Right cardiac atrium (tissue), 5 donors: ENCODE results near the gene CASTOR1. TPM values are rescaled to one million over a fixed set of nuclear protein-coding genes. Genes with fewer than 3 reads are reported as not detected.
A peak's percentile ranks its signal among the peaks of the same experiment; 100 is the strongest.

Experiments
- ATAC-seq, 2 donors: fragments of 200-7000 bp; cut with Tn5 transposase; one replicate each; pipeline versions ENCODE4 v1.8.0 to v1.9.1; 2020; ENCODE audit warnings: moderate library complexity in 2 of 2, mild to moderate bottlenecking in 1 of 2
- DNase-seq, 3 donors: peaks; one replicate each; pipeline ENCODE4 v3.0.0-alpha.2; 2020
- H3K27ac ChIP-seq: one replicate; pipeline ENCODE4 v1.5.1; 2013; ENCODE audit warnings: mild to moderate bottlenecking, low read length, control low read depth, moderate library complexity
- H3K27me3 ChIP-seq: one replicate; pipeline ENCODE4 v1.6.1; 2013; ENCODE audit not compliant: control insufficient read depth, insufficient read depth
- H3K4me1 ChIP-seq: one replicate; pipeline ENCODE4 v1.6.1; 2013; ENCODE audit warnings: low read length; ENCODE audit not compliant: control insufficient read depth, insufficient read depth
- H3K4me3 ChIP-seq: one replicate; pipeline ENCODE4 v1.5.1; 2013; ENCODE audit warnings: low read length, control low read depth
- H3K9me3 ChIP-seq: one replicate; pipeline ENCODE4 v1.6.1; 2013; ENCODE audit warnings: low read length; ENCODE audit not compliant: control insufficient read depth
- WGBS: extraction: QIAGEN DNeasy Blood & Tissue Kit; methylation state at CpG from one replicate; pipeline ENCODE4 v1.1.7; 2013; 5-methylcytosine and 5-hydroxymethylcytosine counted together
- intact Hi-C, 4 donors: fragments of 100-400 bp; cut with DNase I; formaldehyde crosslinking; loops; one replicate each; pipeline versions ENCODE4 v1.11.0 to v1.14.0; 2022 to 2023
- polyA plus RNA-seq: library from polyadenylated mRNA; stranded (reverse); fragments of 200-250 nt; gene quantifications from one replicate; pipeline ENCODE4 v1.2.3, GENCODE V29; 2013
- total RNA-seq, 4 donors: library from RNA; stranded (reverse); fragmentation: NEBNext Ultra II Directional; extraction: Animal tissue kit (Norgen Biotek cat#: 25700); gene quantifications; one replicate each; pipeline ENCODE4 v1.2.1, GENCODE V29; 2021
- donor health status: healthy with polysubstance abuse.
- donor health status: DM: no; HTN: yes; CAD: no.
- donor health status: DM: no; HTN: no; CAD: no.
- donor health status: DM: no; HTN: yes; CAD: no; lungs with severe emphysema.
- donor health status: DM: yes; HTN: yes; CAD: no.

CASTOR1 gene
- total and polyA plus RNA-seq, 5 donors = 6.4 to 9.0 (median 7.1) TPM

- no peaks in the 10 kb centered on the region for H3K9me3 ChIP-seq
- ATAC-seq (no peak), DNase-seq (no peak)
- H3K27me3 ChIP-seq = no peaks in the 10 kb centered on the region
- intact Hi-C loops = loop anchor here in 1 of 4 donors (5.0 kb wide), 1 partner anchor 41 kb away; the partner anchor contains the start of gene CASTOR1
- WGBS = 79% methylated on average over 3 of the region's 3 CpGs
- no peak overlapping the region for H3K4me3 ChIP-seq
- H3K27ac ChIP-seq = no peak overlapping the region
- peaks cover 9% of the 10 kb centered on the region for H3K4me1 ChIP-seq
Observed at GRCh38 chr22:30328466-30329049, 39.3 kb upstream of the CASTOR1 start.

DNA sequence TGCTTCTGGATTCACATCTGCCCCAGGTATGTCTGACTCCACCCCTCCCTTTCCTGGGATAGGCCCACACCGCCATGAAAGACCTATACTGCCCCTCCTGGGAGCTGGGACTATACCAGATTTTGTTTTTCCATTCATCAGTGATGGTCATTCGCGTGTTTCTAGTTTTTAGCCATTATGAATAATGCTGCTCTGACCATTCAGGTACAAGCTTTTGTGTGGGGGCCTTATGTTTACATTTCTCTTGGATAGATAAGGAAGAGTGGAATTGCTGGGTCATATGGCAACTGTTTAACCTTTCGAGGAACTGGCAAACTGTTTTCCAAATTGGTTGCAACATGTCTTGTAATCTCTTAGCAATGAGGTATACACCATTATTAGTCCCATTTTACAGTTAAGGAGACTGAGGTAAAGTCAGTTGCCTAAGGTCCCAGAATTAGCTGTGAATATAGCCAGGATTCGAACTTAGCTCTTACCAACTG, 38.6 kb upstream of the CASTOR1 start:
- no peak for DNase-seq
- H3K27me3 ChIP-seq = no peaks in the 10 kb centered on the region
- intact Hi-C loops = loop anchor here in 1 of 4 donors (5.0 kb wide), 1 partner anchor 41 kb away; the partner anchor contains the start of gene CASTOR1
- 80% methylated on average over 5 of the region's 5 CpGs for WGBS
- no peak for ATAC-seq
- no peak overlapping the region for H3K27ac ChIP-seq
- H3K4me1 ChIP-seq = peaks cover 9% of the 10 kb centered on the region
- H3K9me3 ChIP-seq = no peaks in the 10 kb centered on the region
- no peak overlapping the region for H3K4me3 ChIP-seq

DNA sequence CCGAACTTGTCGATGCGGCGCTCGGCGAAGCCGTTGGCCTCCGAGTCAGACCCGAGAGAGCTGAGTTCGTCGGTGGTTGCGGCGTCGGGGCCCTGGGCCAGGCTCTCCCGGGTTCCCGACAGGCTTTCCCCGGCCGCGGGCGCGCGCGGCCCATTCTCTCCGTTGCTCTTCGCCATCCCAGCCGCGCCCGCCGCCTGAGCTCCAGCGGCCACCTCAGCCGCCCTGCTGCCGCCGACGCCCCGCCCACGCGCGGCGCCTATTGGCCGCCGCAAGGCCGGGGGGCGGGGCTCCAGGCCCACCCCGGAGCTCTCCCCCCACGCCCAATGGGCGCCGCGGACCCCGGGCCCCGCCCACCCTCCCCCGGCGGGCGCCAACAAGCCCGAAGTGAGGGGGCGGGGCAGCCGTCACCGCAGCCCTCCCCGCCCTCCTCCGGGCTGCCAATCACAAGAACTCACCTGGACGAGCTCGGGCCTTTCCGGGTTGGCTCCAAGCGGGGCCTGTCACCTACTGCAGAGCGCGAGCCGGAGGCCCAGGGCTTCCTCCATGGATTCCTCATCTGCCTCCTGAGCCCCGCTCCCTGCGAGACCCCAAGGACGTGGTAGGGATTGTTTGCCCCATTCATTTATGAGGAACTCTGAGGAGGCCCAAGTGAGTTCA, 37.5 kb upstream of the CASTOR1 start, which contains the start of gene TBC1D10A:
TSS of gene TBC1D10A (minus strand) at position 236 of the 657 bp plus-strand sequence. CDS start at position 176, 60 bp downstream.
- no peaks in the 10 kb centered on the region for H3K27me3 ChIP-seq
- intact Hi-C loops = loop anchor here in 1 of 4 donors (5.0 kb wide), 1 partner anchor 40 kb away; the partner anchor contains the start of gene CASTOR1
- DNase-seq (peak; percentile 90 to 97 (median 96)), ATAC-seq (peak; percentile 95 to 96)
- peaks cover 9% of the 10 kb centered on the region for H3K4me1 ChIP-seq
- WGBS = 1% methylated on average over 69 of the region's 69 CpGs
- H3K4me3 ChIP-seq = peak within 1 kb of the TSS; percentile 85
- peak within 1 kb of the TSS; percentile 78 for H3K27ac ChIP-seq
- H3K9me3 ChIP-seq = no peaks in the 10 kb centered on the region

GRCh38 chr22:30326255-30326705, 37.0 kb upstream of the CASTOR1 start:
- DNase-seq (peak; percentile 45 to 76 (median 74)), ATAC-seq (peak; percentile 56 to 67)
- intact Hi-C loops = loop anchor here in 1 of 4 donors (5.0 kb wide), 1 partner anchor 39 kb away; the partner anchor contains the start of gene CASTOR1
- Histone ChIP-seq H3K27ac (peak overlapping the region; percentile 78), H3K27me3 (no peaks in the 10 kb centered on the region), H3K4me1 (peaks cover 11% of the 10 kb centered on the region), H3K9me3 (no peaks in the 10 kb centered on the region), H3K4me3 (peak overlapping the region; percentile 85)
- under 1% methylated on average over 34 of the region's 34 CpGs for WGBS

DNA sequence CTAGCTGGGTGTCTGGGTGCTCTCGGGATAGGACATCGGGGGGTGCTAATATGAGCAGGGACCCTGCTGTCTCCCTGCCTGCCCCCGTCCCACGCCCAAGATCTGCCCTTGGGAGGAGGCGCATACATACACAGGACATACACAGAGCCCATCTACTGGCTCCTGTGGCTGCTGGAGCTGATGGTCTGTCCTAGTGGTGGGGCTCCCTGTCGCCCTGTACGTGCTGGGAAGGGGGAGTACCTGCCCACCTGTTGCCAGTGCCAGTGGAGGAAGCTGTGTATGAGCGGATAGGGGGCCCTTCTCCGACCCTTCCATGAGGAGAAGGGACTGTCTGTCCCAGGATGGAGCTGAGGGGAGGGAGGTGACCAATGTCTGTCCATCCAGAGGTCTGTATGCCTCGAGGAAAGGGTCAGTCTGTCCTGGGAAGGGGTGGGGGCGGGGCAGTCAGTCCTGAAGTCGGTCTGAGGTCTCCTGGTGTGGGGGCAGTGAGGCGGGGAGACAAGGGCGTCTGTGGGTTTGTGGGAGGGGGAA, 36.5 kb upstream of the CASTOR1 start:
- intact Hi-C loops = loop anchor here in 1 of 4 donors (5.0 kb wide), 1 partner anchor 38 kb away; the partner anchor contains the start of gene CASTOR1

DNA sequence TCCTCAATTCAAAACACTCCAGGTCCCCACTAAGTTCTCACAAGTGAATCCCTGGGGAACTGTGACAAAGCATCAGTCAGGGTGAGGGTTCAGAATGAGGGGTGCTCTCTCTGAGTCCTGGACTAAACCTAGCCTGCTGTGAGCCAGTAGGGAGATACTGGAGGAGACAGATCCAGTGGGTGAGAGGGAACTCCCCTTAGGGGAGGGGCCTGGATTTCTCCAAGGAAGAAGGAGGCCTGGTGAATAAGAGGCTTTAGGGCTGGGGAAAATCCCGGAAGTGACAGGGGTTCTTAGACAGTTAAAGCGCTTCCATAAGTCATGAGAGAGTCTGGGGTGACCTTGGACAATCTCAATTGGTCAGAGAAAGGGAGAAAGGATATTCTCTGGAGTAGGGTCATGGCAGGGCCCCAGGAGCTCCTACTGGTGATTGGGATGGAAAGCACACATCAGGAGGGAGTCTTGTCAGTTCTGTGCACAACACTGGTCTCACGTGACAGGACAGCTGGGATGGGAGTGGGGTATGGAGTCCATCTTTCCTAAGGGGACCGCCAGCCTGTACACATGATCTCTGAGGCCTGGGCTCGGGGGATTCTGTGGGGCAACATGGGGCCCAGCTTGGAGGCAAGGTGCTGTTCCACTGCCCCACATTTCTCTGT, 35.9 kb upstream of the CASTOR1 start:
- peak overlapping the region; percentile 29 for H3K27ac ChIP-seq
- H3K4me1 ChIP-seq = peaks cover 11% of the 10 kb centered on the region
- WGBS = 56% methylated on average over 5 of the region's 5 CpGs
- H3K27me3 ChIP-seq = no peaks in the 10 kb centered on the region
- H3K4me3 ChIP-seq = peak overlapping the region; percentile 85
- intact Hi-C loops = loop anchor here in 1 of 4 donors (5.0 kb wide), 1 partner anchor 38 kb away; the partner anchor contains the start of gene CASTOR1
- no peaks in the 10 kb centered on the region for H3K9me3 ChIP-seq
- peak; percentile 48 to 49 for ATAC-seq
- peak in 2 of 3 donors; percentile 63 to 64 for DNase-seq

More for the DNA sequence above, 36.5 kb upstream of the CASTOR1 start:
- WGBS = 44% methylated on average over 14 of the region's 14 CpGs
- no peaks in the 10 kb centered on the region for H3K27me3 ChIP-seq
- peak overlapping the region; percentile 29 for H3K27ac ChIP-seq
- no peaks in the 10 kb centered on the region for H3K9me3 ChIP-seq
- peak overlapping the region; percentile 85 for H3K4me3 ChIP-seq
- ATAC-seq (no peak), DNase-seq (no peak)
- peaks cover 11% of the 10 kb centered on the region for H3K4me1 ChIP-seq

DNA sequence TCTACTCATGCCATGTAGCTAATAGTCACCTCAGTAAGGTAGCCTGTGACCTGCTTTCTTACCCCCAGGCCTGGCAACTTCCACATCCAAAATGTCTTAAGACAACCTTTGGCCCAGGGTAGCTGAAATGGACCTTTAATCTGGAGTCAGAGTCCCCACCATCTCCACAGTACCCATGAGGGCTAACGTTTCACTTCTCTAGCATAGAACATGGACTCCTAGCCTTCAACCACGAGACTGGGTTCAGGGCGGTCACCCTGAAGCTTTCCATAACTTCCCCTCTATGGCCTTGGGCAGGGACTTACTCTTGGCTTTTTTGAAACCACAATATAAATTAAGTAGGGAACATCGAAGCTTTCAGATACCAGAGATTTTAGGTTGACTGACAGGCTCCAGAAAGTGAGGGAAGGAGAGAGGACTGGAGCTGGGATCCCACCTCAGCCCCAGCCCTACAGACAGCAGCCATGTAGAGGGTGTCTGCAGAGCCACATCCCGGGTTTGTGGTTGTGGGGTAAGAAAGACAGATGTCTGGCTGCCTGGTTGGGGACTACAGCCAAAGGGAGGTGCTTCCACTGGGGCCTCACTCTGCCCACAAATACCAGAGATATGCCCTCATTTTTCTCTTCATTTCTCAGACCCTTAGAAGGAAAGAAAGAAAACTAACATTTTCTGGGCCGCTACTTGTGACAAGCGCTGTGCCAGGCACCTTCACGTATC, 34.9 kb upstream of the CASTOR1 start:
- ATAC-seq = no peak
- H3K27me3 ChIP-seq = no peaks in the 10 kb centered on the region
- 65% methylated on average over 8 of the region's 8 CpGs for WGBS
- DNase-seq = no peak
- H3K9me3 ChIP-seq = no peaks in the 10 kb centered on the region
- intact Hi-C loops = no loop called here
- peaks cover 15% of the 10 kb centered on the region for H3K4me1 ChIP-seq
- H3K4me3 ChIP-seq = peak overlapping the region; percentile 26
- H3K27ac ChIP-seq = no peak overlapping the region

- H3K27ac ChIP-seq = no peak overlapping the region
- H3K27me3 ChIP-seq = no peaks in the 10 kb centered on the region
- H3K4me3 ChIP-seq = no peak overlapping the region
- 95% methylated on average over 3 of the region's 3 CpGs for WGBS
- DNase-seq = no peak
- no peak for ATAC-seq
- H3K9me3 ChIP-seq = no peaks in the 10 kb centered on the region
- peaks cover 16% of the 10 kb centered on the region for H3K4me1 ChIP-seq
- intact Hi-C loops = no loop called here
Observed at GRCh38 chr22:30323246-30323645, 33.9 kb upstream of the CASTOR1 start.

DNA sequence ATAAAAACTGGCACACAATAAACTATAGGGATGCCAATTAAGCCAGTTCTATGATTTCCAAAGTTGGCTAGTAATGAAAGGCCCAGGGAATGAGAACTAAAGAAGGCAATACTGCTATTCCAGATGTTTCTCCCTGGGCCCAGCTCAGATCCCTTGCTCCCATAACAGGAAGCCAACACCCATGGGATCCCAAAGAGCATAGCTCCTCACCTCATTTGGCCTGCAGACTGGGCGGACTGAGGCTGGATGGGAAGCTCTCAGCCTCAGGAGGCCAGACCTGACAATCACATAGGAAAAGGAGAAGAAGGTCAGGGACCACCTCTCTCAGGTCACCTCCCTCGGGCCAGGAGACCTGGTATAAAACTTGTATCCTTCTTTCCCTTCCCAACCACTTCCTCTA, 32.2 kb upstream of the CASTOR1 start:
- no peak for DNase-seq
- H3K4me3 ChIP-seq = no peak overlapping the region
- no peak for ATAC-seq

GRCh38 chr22:30320021-30320556, 30.8 kb upstream of the CASTOR1 start:
- Histone ChIP-seq H3K27me3 (no peaks in the 10 kb centered on the region), H3K27ac (no peak overlapping the region), H3K9me3 (no peaks in the 10 kb centered on the region), H3K4me1 (peaks cover 14% of the 10 kb centered on the region), H3K4me3 (no peak overlapping the region)
- ATAC-seq (no peak), DNase-seq (no peak)
- intact Hi-C loops = no loop called here
- 94% methylated on average over 3 of the region's 3 CpGs for WGBS

More for the DNA sequence above, 32.2 kb upstream of the CASTOR1 start:
- H3K4me1 ChIP-seq = peaks cover 21% of the 10 kb centered on the region
- no peak overlapping the region for H3K27ac ChIP-seq
- H3K9me3 ChIP-seq = no peaks in the 10 kb centered on the region
- no peaks in the 10 kb centered on the region for H3K27me3 ChIP-seq
- 70% methylated on average over 2 of the region's 2 CpGs for WGBS
- intact Hi-C loops = no loop called here
